CD14-positive monocyte (primary cell): ENCODE data around the gene SLC66A3. TPM values are rescaled to one million over a fixed set of nuclear protein-coding genes. Genes with fewer than 3 reads are reported as not detected.

Source experiments
- DNase-seq, 3 donors: peaks; one replicate each; pipeline ENCODE4 v3.0.0-alpha.2; 2011 to 2022
- H2AFZ ChIP-seq: 2 replicates; pipeline ENCODE4 v1.6.0; 2012; ENCODE audit warnings: mild to moderate bottlenecking, low read depth, low read length, inconsistent platforms; ENCODE audit not compliant: insufficient read depth, poor library complexity, severe bottlenecking
- H3K27ac ChIP-seq, 2 donors: 1 replicate in 1 of 2; 2 replicates in 1 of 2; pipeline ENCODE4 v1.5.1; 2012 to 2013; ENCODE audit warnings: low read length in 2 of 2, control low read depth in 1 of 2, inconsistent platforms in 1 of 2, low read depth in 1 of 2, mild to moderate bottlenecking in 1 of 2
- H3K27me3 ChIP-seq, 2 donors: one replicate each; pipeline versions ENCODE4 v1.6.0 to v1.6.1; 2011 to 2013; ENCODE audit warnings: low read length in 2 of 2; ENCODE audit not compliant: control insufficient read depth in 2 of 2, insufficient read depth in 2 of 2
- H3K36me3 ChIP-seq, 2 donors: replicated peaks in 1 of 2; 1 replicate in 1 of 2; 2 replicates in 1 of 2; pipeline versions ENCODE4 v1.5.1 to v1.6.1; 2012 to 2013; ENCODE audit warnings: low read length in 2 of 2, control low read depth in 1 of 2, inconsistent platforms in 1 of 2, mild to moderate bottlenecking in 1 of 2; ENCODE audit not compliant: insufficient read depth in 2 of 2, control insufficient read depth in 1 of 2
- H3K4me1 ChIP-seq, 2 donors: 1 replicate in 1 of 2; 2 replicates in 1 of 2; pipeline versions ENCODE4 v1.5.1 to v1.6.1; 2012 to 2013; ENCODE audit warnings: low read length in 2 of 2, control low read depth in 1 of 2, inconsistent platforms in 1 of 2, mild to moderate bottlenecking in 1 of 2, moderate library complexity in 1 of 2; ENCODE audit not compliant: insufficient read depth in 2 of 2, control insufficient read depth in 1 of 2
- H3K4me2 ChIP-seq: replicated peaks from 2 replicates; pipeline ENCODE3; 2012; ENCODE audit warnings: low read length, moderate library complexity, mild to moderate bottlenecking; ENCODE audit not compliant: poor library complexity, severe bottlenecking; ENCODE audit errors: extremely low read depth
- H3K4me3 ChIP-seq, 3 experiments: fragments of 200-600 bp in 1 of 3; sonication (generic) in 1 of 3; replicated peaks in 1 of 3; 1 replicate in 2 of 3; 2 replicates in 1 of 3; pipeline ENCODE4 v1.5.1; 2011 to 2013; ENCODE audit warnings: low read length in 3 of 3, mild to moderate bottlenecking in 3 of 3, control low read depth in 2 of 3, low read depth in 2 of 3, inconsistent platforms in 1 of 3, moderate library complexity in 1 of 3
- H3K79me2 ChIP-seq: 2 replicates; pipeline ENCODE4 v1.6.0; 2012; ENCODE audit warnings: mild to moderate bottlenecking, control low read depth, inconsistent platforms, low read length, moderate library complexity; ENCODE audit not compliant: insufficient read depth
- H3K9ac ChIP-seq: 2 replicates; pipeline ENCODE4 v1.6.0; 2017; ENCODE audit warnings: low read length, mild to moderate bottlenecking; ENCODE audit not compliant: insufficient read depth, poor library complexity, severe bottlenecking
- H3K9me3 ChIP-seq, 2 donors: replicated peaks in 1 of 2; 1 replicate in 1 of 2; 2 replicates in 1 of 2; pipeline versions ENCODE4 v1.5.1 to v1.6.1; 2012 to 2013; ENCODE audit warnings: low read length in 2 of 2, control low read depth in 1 of 2; ENCODE audit not compliant: control insufficient read depth in 1 of 2, insufficient read depth in 1 of 2
- H4K20me1 ChIP-seq: 2 replicates; pipeline ENCODE4 v1.6.0; 2012; ENCODE audit warnings: mild to moderate bottlenecking, low read length, control low read depth, moderate library complexity; ENCODE audit not compliant: insufficient read depth
- H3K27ac Mint-ChIP-seq, 7 donors: one replicate each; pipeline ENCODE4 v1.8.0; 2020; ENCODE audit warnings: mild to moderate bottlenecking in 7 of 7, mixed read lengths in 7 of 7, moderate library complexity in 6 of 7, inconsistent platforms in 2 of 7
- H3K27me3 Mint-ChIP-seq, 3 donors: one replicate each; pipeline ENCODE4 v1.8.0; 2021 to 2022; ENCODE audit warnings: low read depth in 3 of 3, mild to moderate bottlenecking in 3 of 3, mixed read lengths in 3 of 3, moderate library complexity in 3 of 3, inconsistent platforms in 1 of 3
- H3K36me3 Mint-ChIP-seq, 2 donors: one replicate each; pipeline ENCODE4 v1.8.0; 2020; ENCODE audit warnings: mixed read lengths in 2 of 2, inconsistent platforms in 1 of 2, mild to moderate bottlenecking in 1 of 2
- H3K4me1 Mint-ChIP-seq: one replicate; pipeline ENCODE4 v1.8.0; 2020; ENCODE audit warnings: mild to moderate bottlenecking, mixed read lengths
- H3K4me3 Mint-ChIP-seq, 2 donors: one replicate each; pipeline ENCODE4 v1.8.0; 2020; ENCODE audit warnings: mild to moderate bottlenecking in 2 of 2, mixed read lengths in 2 of 2, moderate library complexity in 1 of 2
- H3K9me3 Mint-ChIP-seq, 7 donors: one replicate each; pipeline ENCODE4 v1.8.0; 2020 to 2022; ENCODE audit warnings: mixed read lengths in 7 of 7, mild to moderate bottlenecking in 6 of 7, moderate library complexity in 6 of 7, inconsistent platforms in 2 of 7
- WGBS: methylation state at CpG from one replicate; pipeline ENCODE4 v1.1.5; 2013; ENCODE audit warnings: missing lambda C conversion rate; ENCODE audit not compliant: insufficient coverage; 5-methylcytosine and 5-hydroxymethylcytosine counted together
- intact Hi-C, 2 donors: fragments of 100-400 bp; cut with micrococcal nuclease; formaldehyde crosslinking; loops; one replicate each; pipeline versions ENCODE4 v1.15.0 to v1.15.1; 2023
- polyA plus RNA-seq, 3 donors: library from polyadenylated mRNA; depleted of rRNA in 1 of 3; unstranded in 2 of 3; stranded (reverse) in 1 of 3; fragments of 300-500 nt in 2 of 3; fragments of >200 nt in 1 of 3; fragmentation: Illumina TruSeq in 2 of 3; gene quantifications; 1 replicate in 2 of 3; 2 replicates in 1 of 3; pipeline ENCODE4 v1.2.3, GENCODE V29; 2012 to 2021
- TF ChIP-seq, protein P1 (sequence below): fragments of 200-600 bp; IDR thresholded peaks from one replicate; pipeline ENCODE4 v1.8.0; 2022; ENCODE audit warnings: antibody characterized with exemption, mild to moderate bottlenecking

SLC66A3 gene
- polyA plus RNA-seq, 3 donors: 51.8 to 188 (median 169) TPM

DNA sequence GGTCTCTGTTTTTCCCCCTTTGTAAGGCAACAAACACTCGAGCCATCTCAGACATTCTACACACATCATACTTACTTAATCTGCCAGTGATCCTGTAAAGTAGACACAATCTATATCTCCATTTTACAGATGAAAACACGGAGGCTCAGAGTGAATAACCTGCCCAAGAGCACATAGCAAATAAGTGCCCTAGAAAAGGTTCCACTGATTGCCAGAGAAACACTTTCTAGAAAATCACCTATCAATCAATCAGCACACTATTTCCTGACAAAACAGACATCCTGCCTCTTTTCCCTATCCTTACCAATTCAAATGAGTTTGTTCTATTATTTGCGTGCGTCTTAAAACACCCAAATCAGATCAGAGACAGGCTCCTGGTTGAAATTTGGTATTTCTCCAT, 23.9 kb downstream of the SLC66A3 start:
- no peak overlapping the region for H3K27ac ChIP-seq
- intact Hi-C loops: no loop called here
- no peak overlapping the region for H3K9ac ChIP-seq
- no peaks in the 10 kb centered on the region for H3K9me3 Mint-ChIP-seq
- no peaks in the 10 kb centered on the region for H3K9me3 ChIP-seq
- no peak overlapping the region for H3K4me2 ChIP-seq
- H3K27ac Mint-ChIP-seq: no peak overlapping the region
- H3K36me3 Mint-ChIP-seq: peaks cover 32 to 51% of the 10 kb centered on the region in 2 donors
- WGBS: 92% methylated on average over 2 of the region's 4 CpGs
- no peak overlapping the region for H2AFZ ChIP-seq
- H3K36me3 ChIP-seq: peaks cover 13 to 54% of the 10 kb centered on the region in 2 donors
- H3K4me1 ChIP-seq: peaks cover 38% of the 10 kb centered on the region in 2 donors
- TF ChIP-seq, protein P1, sequence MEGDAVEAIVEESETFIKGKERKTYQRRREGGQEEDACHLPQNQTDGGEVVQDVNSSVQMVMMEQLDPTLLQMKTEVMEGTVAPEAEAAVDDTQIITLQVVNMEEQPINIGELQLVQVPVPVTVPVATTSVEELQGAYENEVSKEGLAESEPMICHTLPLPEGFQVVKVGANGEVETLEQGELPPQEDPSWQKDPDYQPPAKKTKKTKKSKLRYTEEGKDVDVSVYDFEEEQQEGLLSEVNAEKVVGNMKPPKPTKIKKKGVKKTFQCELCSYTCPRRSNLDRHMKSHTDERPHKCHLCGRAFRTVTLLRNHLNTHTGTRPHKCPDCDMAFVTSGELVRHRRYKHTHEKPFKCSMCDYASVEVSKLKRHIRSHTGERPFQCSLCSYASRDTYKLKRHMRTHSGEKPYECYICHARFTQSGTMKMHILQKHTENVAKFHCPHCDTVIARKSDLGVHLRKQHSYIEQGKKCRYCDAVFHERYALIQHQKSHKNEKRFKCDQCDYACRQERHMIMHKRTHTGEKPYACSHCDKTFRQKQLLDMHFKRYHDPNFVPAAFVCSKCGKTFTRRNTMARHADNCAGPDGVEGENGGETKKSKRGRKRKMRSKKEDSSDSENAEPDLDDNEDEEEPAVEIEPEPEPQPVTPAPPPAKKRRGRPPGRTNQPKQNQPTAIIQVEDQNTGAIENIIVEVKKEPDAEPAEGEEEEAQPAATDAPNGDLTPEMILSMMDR: no peak
- no peaks in the 10 kb centered on the region for H3K27me3 ChIP-seq
- no peaks in the 10 kb centered on the region for H3K79me2 ChIP-seq
- H3K4me1 Mint-ChIP-seq: peaks cover 38% of the 10 kb centered on the region
- H3K4me3 ChIP-seq: no peak overlapping the region
- H3K4me3 Mint-ChIP-seq: no peak overlapping the region
- no peaks in the 10 kb centered on the region for H3K27me3 Mint-ChIP-seq
- no peak for DNase-seq
- no peaks in the 10 kb centered on the region for H4K20me1 ChIP-seq

DNA sequence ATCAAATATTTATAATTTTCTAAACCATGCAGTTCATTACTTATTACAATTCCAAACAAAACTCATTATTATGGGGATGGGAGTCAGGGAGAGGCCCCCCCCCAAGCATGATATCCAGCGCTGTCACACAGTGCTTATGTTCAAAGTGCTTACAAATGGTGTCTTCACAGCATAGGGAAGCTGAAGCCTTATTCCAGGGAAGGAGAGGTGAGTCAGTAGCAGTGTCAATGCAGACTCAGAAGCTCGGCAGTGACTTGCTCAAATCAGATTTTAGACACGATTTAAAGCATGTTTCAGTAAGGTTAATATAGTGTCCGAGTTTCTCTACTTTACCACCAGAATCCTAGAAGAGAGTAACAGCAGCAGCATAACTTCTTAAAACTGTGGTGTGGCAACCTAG, 24.6 kb downstream of the SLC66A3 start:
- H3K36me3 Mint-ChIP-seq: peaks cover 36 to 55% of the 10 kb centered on the region in 2 donors
- no peaks in the 10 kb centered on the region for H3K27me3 ChIP-seq

More for the DNA sequence above, 24.6 kb downstream of the SLC66A3 start:
- Histone ChIP-seq H3K9ac (no peak overlapping the region), H3K79me2 (no peaks in the 10 kb centered on the region), H2AFZ (no peak overlapping the region), H3K27ac (no peak overlapping the region), H3K36me3 (peaks cover 13 to 59% of the 10 kb centered on the region in 2 donors), H4K20me1 (no peaks in the 10 kb centered on the region), H3K4me2 (no peak overlapping the region), H3K9me3 (no peaks in the 10 kb centered on the region), H3K4me3 (no peak overlapping the region), H3K4me1 (peaks cover 31% of the 10 kb centered on the region in 2 donors)
- Mint-ChIP-seq H3K4me1 (peaks cover 33% of the 10 kb centered on the region), H3K4me3 (no peak overlapping the region), H3K27me3 (no peaks in the 10 kb centered on the region), H3K9me3 (no peaks in the 10 kb centered on the region), H3K27ac (peak overlapping the region in 1 of 7 donors; percentile 40)
- intact Hi-C loops: no loop called here
- TF ChIP-seq, protein P1: no peak
- DNase-seq: no peak
- WGBS: no CpG with 5 or more reads among the region's 4 CpGs
